DOHH2 (cell line): ENCODE measurements around the gene CDCA5.

Source experiments
- H3F3A ChIP-seq: fragments of 200-600 bp; sonication (generic), shearing (Covaris generic); 2 replicates; pipeline ENCODE4 v1.6.0; 2016; ENCODE audit warnings: antibody characterized with exemption, mild to moderate bottlenecking; ENCODE audit not compliant: control insufficient read depth, insufficient read depth
- H3K27ac ChIP-seq: fragments of 200-600 bp; sonication (generic); 2 replicates; pipeline ENCODE4 v1.5.1; 2014; ENCODE audit warnings: low read depth, mild to moderate bottlenecking, low read length, moderate library complexity
- H3K27me3 ChIP-seq: fragments of 200-600 bp; sonication (generic); 2 replicates; pipeline ENCODE4 v1.6.1; 2014; ENCODE audit warnings: mild to moderate bottlenecking, low read length, mixed read lengths; ENCODE audit not compliant: control insufficient read depth
- H3K36me3 ChIP-seq: fragments of 200-600 bp; sonication (generic); 2 replicates; pipeline ENCODE4 v1.6.1; 2014; ENCODE audit warnings: mild to moderate bottlenecking, low read length, moderate library complexity, mixed read lengths; ENCODE audit not compliant: control insufficient read depth
- H3K4me1 ChIP-seq: fragments of 200-600 bp; sonication (generic); 2 replicates; pipeline ENCODE4 v1.6.1; 2014; ENCODE audit warnings: mild to moderate bottlenecking, low read length, mixed read lengths; ENCODE audit not compliant: control insufficient read depth
- H3K4me2 ChIP-seq: fragments of 200-600 bp; sonication (generic); 2 replicates; pipeline ENCODE4 v1.6.0; 2014; ENCODE audit warnings: mild to moderate bottlenecking, low read length, moderate library complexity
- H3K4me3 ChIP-seq: fragments of 200-600 bp; sonication (generic); 2 replicates; pipeline ENCODE4 v1.5.1; 2014; ENCODE audit warnings: mild to moderate bottlenecking, low read length, mixed read lengths
- H3K79me2 ChIP-seq: fragments of 200-600 bp; sonication (generic); 2 replicates; pipeline ENCODE4 v1.6.1; 2014; ENCODE audit warnings: mild to moderate bottlenecking, low read length, mixed read lengths; ENCODE audit not compliant: control insufficient read depth
- H3K9me2 ChIP-seq: fragments of 200-600 bp; sonication (generic); replicated peaks from 2 replicates; pipeline ENCODE4 v1.6.1; 2014; ENCODE audit warnings: mild to moderate bottlenecking, low read length, mixed read lengths; ENCODE audit not compliant: control insufficient read depth
- H3K9me3 ChIP-seq: fragments of 200-600 bp; sonication (generic); 2 replicates; pipeline ENCODE4 v1.6.1; 2014; ENCODE audit warnings: antibody characterized with exemption, low read length, mixed read lengths; ENCODE audit not compliant: control insufficient read depth, insufficient read depth
- H4K20me1 ChIP-seq: fragments of 200-600 bp; sonication (generic); 2 replicates; pipeline ENCODE4 v1.6.0; 2014; ENCODE audit warnings: low read depth, mild to moderate bottlenecking, antibody characterized with exemption, low read length, moderate library complexity; ENCODE audit not compliant: control insufficient read depth, insufficient read depth
- EZH2phosphoT487 ChIP-seq: fragments of 200-600 bp; sonication (generic); IDR thresholded peaks from 2 replicates; pipeline ENCODE4 v1.6.1; 2017; ENCODE audit warnings: borderline replicate concordance, mild to moderate bottlenecking, antibody characterized with exemption, low read length, moderate library complexity, mixed read lengths
- TF ChIP-seq, protein P1 (sequence below): fragments of 200-600 bp; sonication (generic); IDR thresholded peaks from one replicate; pipeline ENCODE4 v1.5.1; 2014; ENCODE audit warnings: antibody characterized with exemption, mild to moderate bottlenecking, low read depth, low read length; ENCODE audit not compliant: poor library complexity, severe bottlenecking

The CDCA5 gene

DNA sequence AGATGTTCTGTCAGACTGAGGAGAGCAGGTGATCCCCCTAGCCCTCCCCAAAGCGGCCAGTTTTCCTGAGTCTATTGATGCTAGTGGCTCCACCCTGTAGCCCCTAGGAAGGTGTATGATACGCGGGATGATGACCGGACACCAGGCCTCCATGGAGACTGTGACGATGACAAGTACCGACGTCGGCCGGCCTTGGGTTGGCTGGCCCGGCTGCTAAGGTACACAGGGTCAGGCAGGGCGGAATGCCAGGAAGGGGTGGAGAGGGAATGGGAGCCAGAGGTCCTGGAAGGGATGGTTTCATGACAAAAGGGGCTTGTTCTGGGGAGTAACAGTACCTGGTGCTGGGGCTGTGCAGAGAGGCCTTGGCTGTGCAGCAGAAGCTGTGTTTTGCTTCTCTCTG, 3.4 kb upstream of the CDCA5 start:
- peaks cover 42% of the 10 kb centered on the region for H3K36me3 ChIP-seq
- peaks cover 17% of the 10 kb centered on the region for H3K4me1 ChIP-seq
- H3K9me2 ChIP-seq = no peaks in the 10 kb centered on the region
- no peak overlapping the region for H3K27ac ChIP-seq
- TF ChIP-seq, protein P1, sequence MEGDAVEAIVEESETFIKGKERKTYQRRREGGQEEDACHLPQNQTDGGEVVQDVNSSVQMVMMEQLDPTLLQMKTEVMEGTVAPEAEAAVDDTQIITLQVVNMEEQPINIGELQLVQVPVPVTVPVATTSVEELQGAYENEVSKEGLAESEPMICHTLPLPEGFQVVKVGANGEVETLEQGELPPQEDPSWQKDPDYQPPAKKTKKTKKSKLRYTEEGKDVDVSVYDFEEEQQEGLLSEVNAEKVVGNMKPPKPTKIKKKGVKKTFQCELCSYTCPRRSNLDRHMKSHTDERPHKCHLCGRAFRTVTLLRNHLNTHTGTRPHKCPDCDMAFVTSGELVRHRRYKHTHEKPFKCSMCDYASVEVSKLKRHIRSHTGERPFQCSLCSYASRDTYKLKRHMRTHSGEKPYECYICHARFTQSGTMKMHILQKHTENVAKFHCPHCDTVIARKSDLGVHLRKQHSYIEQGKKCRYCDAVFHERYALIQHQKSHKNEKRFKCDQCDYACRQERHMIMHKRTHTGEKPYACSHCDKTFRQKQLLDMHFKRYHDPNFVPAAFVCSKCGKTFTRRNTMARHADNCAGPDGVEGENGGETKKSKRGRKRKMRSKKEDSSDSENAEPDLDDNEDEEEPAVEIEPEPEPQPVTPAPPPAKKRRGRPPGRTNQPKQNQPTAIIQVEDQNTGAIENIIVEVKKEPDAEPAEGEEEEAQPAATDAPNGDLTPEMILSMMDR = no peak
- TF ChIP-seq EZH2phosphoT487 = no peak
- no peak overlapping the region for H3K4me2 ChIP-seq
- no peaks in the 10 kb centered on the region for H3K9me3 ChIP-seq
- H3K79me2 ChIP-seq = peaks cover 31% of the 10 kb centered on the region
- no peak overlapping the region for H3K4me3 ChIP-seq
- no peaks in the 10 kb centered on the region for H3K27me3 ChIP-seq
- peaks cover 6% of the 10 kb centered on the region; the same call in 1 of the 2 replicates for H3F3A ChIP-seq
- H4K20me1 ChIP-seq = no peaks in the 10 kb centered on the region

DNA sequence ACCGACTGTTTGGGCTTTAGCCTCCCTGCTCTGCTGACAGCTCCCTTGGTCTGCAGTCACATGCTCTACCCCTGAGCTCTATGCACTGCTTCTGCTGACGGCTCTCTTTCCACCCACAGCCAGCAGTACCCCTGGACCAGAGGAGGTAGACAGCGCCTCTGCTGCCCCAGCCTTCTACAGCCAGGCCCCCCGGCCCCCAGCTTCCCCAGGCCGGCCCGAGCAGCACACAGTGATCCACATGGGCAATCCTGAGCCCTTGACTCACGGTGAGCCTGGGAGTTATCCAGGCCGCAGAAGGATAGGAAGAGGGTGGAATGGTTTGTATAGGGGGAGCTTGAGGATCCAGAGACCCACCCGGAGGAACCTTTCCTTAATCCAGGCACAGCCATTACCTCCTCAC, 3.0 kb upstream of the CDCA5 start:
- H3K9me3 ChIP-seq = no peaks in the 10 kb centered on the region
- no peak overlapping the region for H3K4me3 ChIP-seq
- H4K20me1 ChIP-seq = no peaks in the 10 kb centered on the region
- TF ChIP-seq, protein P1 = no peak
- no peak for TF ChIP-seq EZH2phosphoT487
- H3K36me3 ChIP-seq = peaks cover 46% of the 10 kb centered on the region
- H3K4me2 ChIP-seq = no peak overlapping the region
- H3K79me2 ChIP-seq = peaks cover 35% of the 10 kb centered on the region
- 0 out of 2 replicates have a peak, but pooled peaks cover 2% of the 10 kb centered on the region for H3F3A ChIP-seq
- peaks cover 22% of the 10 kb centered on the region for H3K4me1 ChIP-seq
- no peaks in the 10 kb centered on the region for H3K9me2 ChIP-seq
- no peaks in the 10 kb centered on the region for H3K27me3 ChIP-seq
- H3K27ac ChIP-seq = no peak overlapping the region

DNA sequence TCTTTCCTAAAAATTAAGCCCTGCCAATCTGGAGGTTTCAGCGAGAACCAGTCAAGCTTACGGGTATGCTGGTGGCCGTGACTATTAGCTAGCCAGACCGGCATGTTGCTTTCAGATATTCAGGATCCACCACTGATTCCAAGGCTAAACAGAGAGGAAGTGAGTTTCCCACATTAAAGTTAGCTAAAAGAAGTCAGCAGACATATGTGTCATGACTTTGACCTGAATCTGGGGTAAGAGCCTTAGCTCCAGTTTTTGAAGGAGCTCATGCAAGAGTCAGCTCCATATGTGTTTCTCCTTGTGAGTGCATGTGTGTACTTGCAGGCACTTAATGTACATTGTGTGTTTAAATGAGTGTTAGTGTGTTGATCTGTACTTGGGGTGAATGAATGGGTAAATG, 1.6 kb upstream of the CDCA5 start:
- no peaks in the 10 kb centered on the region for H3K9me2 ChIP-seq
- no peaks in the 10 kb centered on the region for H3K27me3 ChIP-seq
- no peaks in the 10 kb centered on the region for H4K20me1 ChIP-seq
- no peaks in the 10 kb centered on the region for H3K9me3 ChIP-seq
- H3K36me3 ChIP-seq = peaks cover 60% of the 10 kb centered on the region
- H3K4me2 ChIP-seq = 0 out of 2 replicates have a peak overlapping the region, but pooled peaks have one; percentile 85
- H3F3A ChIP-seq = 0 out of 2 replicates have a peak, but pooled peaks cover 2% of the 10 kb centered on the region
- TF ChIP-seq, protein P1 = no peak
- TF ChIP-seq EZH2phosphoT487 = no peak
- H3K79me2 ChIP-seq = peaks cover 49% of the 10 kb centered on the region
- peak overlapping the region; percentile 90; the same call in 1 of the 2 replicates for H3K4me3 ChIP-seq
- H3K27ac ChIP-seq = no peak overlapping the region
- peaks cover 33% of the 10 kb centered on the region for H3K4me1 ChIP-seq
